ENCODE data around the gene C1QTNF3.
"Not testable (repeated sequence)": the region's sequence is repeated elsewhere in the genome, so short reads cannot be mapped to it uniquely, and the experiment has no call there.

The C1QTNF3 gene

GRCh38 chr5:34038838-34039237 is 4.2 kb downstream of the C1QTNF3 start:
- TF ChIP-seq CTCF (IDR thresholded peaks at IDR 0.05; ENCODE audit: low read depth, low read length), result no peak

DNA sequence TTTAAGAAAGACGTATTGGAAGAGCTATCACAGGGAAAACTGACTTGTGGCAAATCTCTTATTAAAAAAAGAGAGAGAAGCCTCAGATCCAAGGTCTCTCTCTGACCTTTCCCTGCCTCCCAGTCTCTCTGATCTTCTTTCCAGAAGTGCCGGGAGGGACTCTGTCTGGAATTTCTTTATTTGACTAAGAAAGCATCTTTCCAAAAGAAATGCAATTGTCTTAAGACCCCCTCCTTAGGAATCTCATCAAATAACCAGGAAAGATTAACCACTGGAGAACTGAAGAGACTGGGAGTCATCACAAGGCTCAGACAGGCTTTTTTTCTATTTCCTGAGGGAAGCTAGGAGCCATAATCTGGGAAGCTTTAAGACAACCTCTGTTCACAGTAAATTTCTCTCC is 4.6 kb downstream of the C1QTNF3 start:
- no peak overlapping the region for H3K4me3 ChIP-seq (replicated peaks in 1 of 2; ENCODE audit: low read depth in 2 of 2, low read length in 2 of 2)
- TF ChIP-seq CTCF (IDR thresholded peaks at IDR 0.05; ENCODE audit: low read depth, low read length), result no peak
- no peak for DNase-seq (ENCODE audit: low read depth in 2 of 2)

More at GRCh38 chr5:34038838-34039237, 4.2 kb downstream of the C1QTNF3 start:
- no peak for DNase-seq (ENCODE audit: low read depth in 2 of 2)
- H3K4me3 ChIP-seq (replicated peaks in 1 of 2; ENCODE audit: low read depth in 2 of 2, low read length in 2 of 2), result no peak overlapping the region

DNA sequence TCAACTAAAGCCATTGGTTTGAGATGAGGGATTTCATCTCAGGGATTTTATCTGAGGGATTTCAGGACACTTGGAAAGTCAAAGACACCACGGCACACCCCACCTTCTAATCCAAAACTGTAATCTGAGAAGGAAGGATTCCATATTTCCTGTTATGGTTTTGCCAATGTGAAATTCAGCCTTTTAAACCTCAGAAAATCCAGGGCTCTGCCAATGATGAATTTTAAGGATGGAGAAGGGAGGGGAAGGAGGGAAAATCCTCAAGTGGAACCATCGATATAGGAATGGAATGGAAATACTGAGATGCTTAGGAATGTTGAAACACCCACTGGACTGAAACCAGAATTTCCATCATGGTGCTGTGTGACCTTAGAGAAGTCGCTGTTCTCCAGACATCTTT is 5.3 kb downstream of the C1QTNF3 start:
- no peak overlapping the region for H3K4me3 ChIP-seq (replicated peaks in 1 of 2; ENCODE audit: low read depth in 2 of 2, low read length in 2 of 2)
- DNase-seq (ENCODE audit: low read depth in 2 of 2), result no peak
- TF ChIP-seq CTCF (IDR thresholded peaks at IDR 0.05; ENCODE audit: low read depth, low read length), result no peak

GRCh38 chr5:34035756-34036155 is 7.3 kb downstream of the C1QTNF3 start:
- DNase-seq (ENCODE audit: low read depth in 2 of 2), result no peak
- no peak for TF ChIP-seq CTCF (IDR thresholded peaks at IDR 0.05; ENCODE audit: low read depth, low read length)
- no peak overlapping the region for H3K4me3 ChIP-seq (replicated peaks in 1 of 2; ENCODE audit: low read depth in 2 of 2, low read length in 2 of 2)

DNA sequence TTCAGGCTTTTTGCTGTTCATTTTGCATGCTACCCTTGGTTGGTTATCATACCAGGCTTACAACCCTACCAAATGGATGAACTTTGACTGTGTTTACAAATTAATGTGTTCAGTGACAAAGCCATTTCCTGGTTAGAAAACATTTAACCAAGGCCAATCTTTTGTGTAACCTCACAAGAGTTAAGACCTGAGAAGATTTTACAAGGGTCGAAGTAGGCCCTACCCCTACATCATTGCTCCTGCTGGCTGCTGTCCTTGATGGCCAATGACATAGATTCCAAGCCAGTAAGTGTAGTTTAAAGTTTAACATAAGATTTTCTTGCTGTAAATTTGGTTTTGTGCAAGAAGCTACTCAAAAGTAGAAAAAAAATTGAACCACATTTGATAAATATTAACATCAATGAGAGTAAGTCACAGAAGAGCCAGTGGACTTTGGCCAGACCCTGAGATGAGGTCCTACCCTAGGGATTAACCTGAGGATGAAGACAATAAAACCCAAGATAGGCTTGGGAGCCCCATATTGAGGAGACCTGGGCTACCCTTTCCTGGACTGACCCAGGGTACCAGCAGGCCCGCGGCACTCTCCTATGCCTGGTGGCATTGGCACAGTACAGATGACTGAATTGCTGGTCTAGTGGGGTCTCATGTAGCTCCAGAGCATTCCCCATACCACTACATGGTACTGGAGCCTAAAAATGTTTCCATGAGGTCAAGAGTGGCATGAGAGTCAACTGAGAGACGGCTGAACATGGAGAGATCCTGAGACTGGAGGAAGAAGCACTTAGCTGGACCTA is 8.3 kb downstream of the C1QTNF3 start:
- H3K4me3 ChIP-seq (replicated peaks in 1 of 2; ENCODE audit: low read depth in 2 of 2, low read length in 2 of 2), result no peak overlapping the region
- TF ChIP-seq CTCF (IDR thresholded peaks at IDR 0.05; ENCODE audit: low read depth, low read length), result no peak
- no peak for DNase-seq (ENCODE audit: low read depth in 2 of 2)

- no peak for DNase-seq (ENCODE audit: low read depth in 2 of 2)
- no peak overlapping the region for H3K4me3 ChIP-seq (replicated peaks in 1 of 2; ENCODE audit: low read depth in 2 of 2, low read length in 2 of 2)
- no peak for TF ChIP-seq CTCF (IDR thresholded peaks at IDR 0.05; ENCODE audit: low read depth, low read length)
Observed at GRCh38 chr5:34031966-34032365, 11.0 kb downstream of the C1QTNF3 start.

GRCh38 chr5:34031117-34031516 is 11.9 kb downstream of the C1QTNF3 start:
- no peak overlapping the region for H3K4me3 ChIP-seq (replicated peaks in 1 of 2; ENCODE audit: low read depth in 2 of 2, low read length in 2 of 2)
- TF ChIP-seq CTCF (IDR thresholded peaks at IDR 0.05; ENCODE audit: low read depth, low read length), result no peak
- DNase-seq (ENCODE audit: low read depth in 2 of 2), result no peak

DNA sequence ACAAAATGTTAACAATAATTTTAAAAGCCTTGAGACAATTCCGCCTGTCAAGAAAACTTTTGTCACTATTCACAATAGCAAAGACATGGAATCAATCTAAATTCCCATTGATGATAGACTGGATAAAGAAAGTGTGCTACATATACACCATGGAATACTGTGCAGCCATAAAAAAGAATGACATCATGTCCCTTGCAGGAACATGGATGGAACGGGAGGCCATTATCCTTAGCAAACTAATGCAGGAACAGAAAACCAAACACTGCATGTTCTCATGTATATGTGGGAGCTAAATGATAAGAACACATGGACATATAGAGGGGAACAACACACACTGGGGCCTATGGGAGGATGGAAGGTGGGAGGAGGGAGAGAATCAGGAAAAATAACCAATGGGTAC is 12.4 kb downstream of the C1QTNF3 start:
- not testable (repeated sequence) for H3K4me3 ChIP-seq (replicated peaks in 1 of 2; ENCODE audit: low read depth in 2 of 2, low read length in 2 of 2); DNase-seq (ENCODE audit: low read depth in 2 of 2)
